ENCODE measurements around the gene ITGB8. TPM values are rescaled to one million over a fixed set of nuclear protein-coding genes. Genes with fewer than 3 reads are reported as not detected.

The ITGB8 gene
- total and polyA plus RNA-seq, 4 donors: 0.16 to 2.8 (median 0.51) TPM

- H3K36me3 ChIP-seq (ENCODE audit: control insufficient read depth in 4 of 4, insufficient read depth in 3 of 4, low read depth in 1 of 4, low read length in 3 of 4): no peaks in the 10 kb centered on the region
- no peaks in the 10 kb centered on the region for H3K4me1 ChIP-seq (ENCODE audit: control insufficient read depth in 4 of 4, insufficient read depth in 4 of 4, low read length in 3 of 4)
- peaks cover 0 to 3% (median 0%) of the 10 kb centered on the region in 4 donors for H3K27me3 ChIP-seq (ENCODE audit: control insufficient read depth in 4 of 4, insufficient read depth in 4 of 4, low read length in 3 of 4)
- H3K4me3 ChIP-seq (ENCODE audit: low read depth in 1 of 3, low read length in 3 of 3): no peak overlapping the region
- TF ChIP-seq FOXA1 (IDR thresholded peaks at IDR 0.05) (no peak), JUND (IDR thresholded peaks at IDR 0.05) (no peak), EGR1 (IDR thresholded peaks at IDR 0.05; ENCODE audit: low read depth in 2 of 2) (no peak), TAF1 (conservative IDR thresholded peaks at IDR 0.05) (no peak), ATF3 (IDR thresholded peaks at IDR 0.05) (no peak), FOXA2 (IDR thresholded peaks at IDR 0.05) (no peak), HNF4A (conservative IDR thresholded peaks at IDR 0.05) (no peak), NR2F2 (IDR thresholded peaks at IDR 0.05) (no peak), RAD21 (IDR thresholded peaks at IDR 0.05) (no peak), YY1 (IDR thresholded peaks at IDR 0.05) (no peak), ZBTB33 (IDR thresholded peaks at IDR 0.05) (no peak), REST (IDR thresholded peaks at IDR 0.05) (no peak), RXRA (IDR thresholded peaks at IDR 0.05) (no peak)
- H3K9ac ChIP-seq (ENCODE audit: low read depth in 1 of 2, low read length in 2 of 2): no peak overlapping the region
- H3K9me3 ChIP-seq (ENCODE audit: control insufficient read depth in 4 of 4, low read length in 3 of 4): peaks cover 0 to 4% (median under 1%) of the 10 kb centered on the region in 4 donors
- H3K27ac ChIP-seq (ENCODE audit: low read depth in 1 of 2, low read length in 2 of 2): no peak overlapping the region
- no peak for DNase-seq (ENCODE audit: low spot score)
- 84% methylated on average over 10 of the region's 10 CpGs for WGBS
Measured at GRCh38 chr7:20439416-20440185, 108.9 kb downstream of the ITGB8 start.

- H3K9me3 ChIP-seq (ENCODE audit: control insufficient read depth in 4 of 4, low read length in 3 of 4): peaks cover 0 to 6% (median 2%) of the 10 kb centered on the region in 4 donors
- WGBS: 64% methylated on average over 9 of the region's 9 CpGs
- H3K36me3 ChIP-seq (ENCODE audit: control insufficient read depth in 4 of 4, insufficient read depth in 3 of 4, low read depth in 1 of 4, low read length in 3 of 4): no peaks in the 10 kb centered on the region
- DNase-seq (ENCODE audit: low spot score): no peak
- no peaks in the 10 kb centered on the region for H3K4me1 ChIP-seq (ENCODE audit: control insufficient read depth in 4 of 4, insufficient read depth in 4 of 4, low read length in 3 of 4)
- H3K9ac ChIP-seq (ENCODE audit: low read depth in 1 of 2, low read length in 2 of 2): no peak overlapping the region
- H3K27me3 ChIP-seq (ENCODE audit: control insufficient read depth in 4 of 4, insufficient read depth in 4 of 4, low read length in 3 of 4): peaks cover 0 to 3% (median 0%) of the 10 kb centered on the region in 4 donors
- no peak overlapping the region for H3K27ac ChIP-seq (ENCODE audit: low read depth in 1 of 2, low read length in 2 of 2)
- no peak overlapping the region for H3K4me3 ChIP-seq (ENCODE audit: low read depth in 1 of 3, low read length in 3 of 3)
- TF ChIP-seq REST (IDR thresholded peaks at IDR 0.05): no peak
- no peak for TF ChIP-seq NR2F2 (IDR thresholded peaks at IDR 0.05)
- no peak for TF ChIP-seq YY1 (IDR thresholded peaks at IDR 0.05)
- TF ChIP-seq HNF4A (conservative IDR thresholded peaks at IDR 0.05): no peak
- no peak for TF ChIP-seq RXRA (IDR thresholded peaks at IDR 0.05)
- TF ChIP-seq SP1 (IDR thresholded peaks at IDR 0.05): no peak
- no peak for TF ChIP-seq EGR1 (IDR thresholded peaks at IDR 0.05; ENCODE audit: low read depth in 2 of 2)
- TF ChIP-seq FOXA1 (IDR thresholded peaks at IDR 0.05): no peak
- TF ChIP-seq FOXA2 (IDR thresholded peaks at IDR 0.05): no peak
- no peak for TF ChIP-seq ZBTB33 (IDR thresholded peaks at IDR 0.05)
- no peak for TF ChIP-seq CTCF (IDR thresholded peaks at IDR 0.05; ENCODE audit: low read depth, low read length, missing input control)
- TF ChIP-seq MAX (IDR thresholded peaks at IDR 0.05): no peak
Measured at GRCh38 chr7:20440472-20441105, 109.9 kb downstream of the ITGB8 start.
